ENCODE results near the gene KIAA1549.
"Not testable (repeated sequence)": the region's sequence is repeated elsewhere in the genome, so short reads cannot be mapped to it uniquely, and the experiment has no call there.

Gene KIAA1549

DNA sequence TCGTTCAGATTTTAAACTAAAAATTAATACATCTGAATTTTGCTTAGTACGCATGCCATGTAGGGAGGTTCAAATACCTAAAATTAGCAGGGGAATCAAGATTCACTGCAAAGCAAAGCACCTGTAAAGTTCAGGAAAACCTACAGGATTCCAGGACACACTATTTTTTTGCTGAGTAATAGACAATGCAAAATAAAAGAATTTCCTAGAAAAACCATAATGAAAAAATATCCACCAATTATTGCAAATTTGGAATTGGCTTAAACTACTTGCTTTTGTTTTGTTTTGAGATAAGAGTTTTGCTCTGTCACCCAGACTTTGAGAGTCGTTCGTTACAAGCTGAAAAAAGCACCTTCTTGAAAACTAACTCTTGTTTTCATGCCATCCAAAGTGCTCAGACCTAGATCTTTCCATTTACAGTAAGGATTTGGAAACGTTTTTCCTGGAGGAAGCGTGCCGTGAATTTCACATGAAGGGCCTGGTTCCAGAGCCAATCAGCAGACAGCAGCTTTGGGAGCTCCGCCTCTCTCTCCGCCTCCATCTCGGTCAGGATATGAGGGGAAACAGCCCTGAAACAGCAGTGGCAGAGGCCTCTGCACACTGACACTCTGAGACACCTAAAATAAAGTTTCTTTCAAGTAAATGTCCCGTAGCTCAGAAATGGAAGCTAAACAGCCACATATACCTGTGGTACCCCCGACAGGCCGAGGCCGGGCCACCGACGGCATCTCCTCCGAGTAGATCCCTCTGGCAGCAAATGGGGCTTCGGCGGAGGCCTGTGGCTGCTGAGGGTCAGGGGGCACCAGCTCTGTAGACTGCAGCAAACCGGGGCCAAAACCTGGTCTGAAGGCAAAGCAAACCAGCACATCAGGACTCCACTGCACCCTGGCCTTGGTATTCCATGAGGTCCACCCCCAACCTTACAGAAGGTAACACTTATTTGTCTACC is 137.3 kb downstream of the KIAA1549 start:
- DNase-seq, result no peak

DNA sequence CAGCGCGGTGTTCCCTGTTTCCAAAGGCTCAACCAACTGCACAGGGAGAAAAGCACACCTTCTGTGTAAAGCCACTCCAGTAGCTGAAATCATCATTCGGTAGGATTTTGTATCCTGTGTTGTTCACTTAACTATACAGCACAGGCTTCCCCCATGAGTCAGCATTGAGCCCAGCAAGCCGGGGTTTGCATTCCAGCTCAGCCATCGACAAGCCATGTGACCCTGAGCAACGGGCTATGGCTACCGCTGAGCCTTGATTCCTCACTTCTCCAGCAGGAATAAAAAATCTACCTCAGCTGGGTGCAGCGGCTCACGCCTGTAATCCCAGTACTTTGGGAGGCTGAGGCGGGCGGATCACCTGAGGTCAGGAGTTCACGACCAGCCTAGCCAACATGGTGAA is 139.1 kb downstream of the KIAA1549 start:
- DNase-seq, result peak; percentile 70

DNA sequence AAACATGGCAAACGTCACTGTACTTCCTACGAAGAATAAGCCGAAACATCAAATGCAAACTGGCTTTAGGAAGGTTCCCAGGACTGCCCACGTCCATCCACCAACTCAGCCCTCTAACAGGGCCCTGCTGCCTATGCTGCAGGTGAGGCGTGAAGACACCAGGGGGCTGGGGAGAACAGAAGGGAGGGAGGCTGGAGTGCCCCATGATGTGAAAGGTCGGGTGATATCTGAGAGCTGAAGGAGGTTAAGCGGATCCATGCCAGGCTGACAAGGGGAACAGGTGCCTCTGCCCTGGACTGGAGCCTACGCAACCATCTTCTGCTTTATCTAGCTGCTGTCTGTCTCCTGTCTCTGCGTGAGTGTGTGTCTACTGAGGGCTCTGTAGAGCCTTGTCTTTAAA is 143.0 kb downstream of the KIAA1549 start:
- no peak for DNase-seq

DNA sequence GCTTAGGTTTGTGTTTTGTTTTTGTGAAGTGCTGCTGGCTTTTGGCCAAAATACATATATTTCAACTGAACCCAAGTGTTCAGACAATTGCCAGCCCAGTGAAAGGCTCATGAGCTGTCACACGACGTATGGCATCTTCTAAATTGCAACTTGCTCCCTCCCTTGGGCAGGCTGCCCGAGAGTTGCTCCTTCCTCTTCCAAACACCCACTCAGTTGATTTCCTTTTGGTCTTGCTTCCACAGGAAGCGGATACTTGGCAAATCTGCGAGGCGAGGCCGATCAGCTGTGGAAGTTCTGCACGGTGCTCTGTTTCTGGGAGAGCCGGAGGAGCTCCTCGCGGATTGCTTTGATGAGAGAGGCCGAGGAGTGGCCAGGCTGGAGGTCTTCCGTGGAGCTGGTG is 143.6 kb downstream of the KIAA1549 start:
- DNase-seq, result no peak

DNA sequence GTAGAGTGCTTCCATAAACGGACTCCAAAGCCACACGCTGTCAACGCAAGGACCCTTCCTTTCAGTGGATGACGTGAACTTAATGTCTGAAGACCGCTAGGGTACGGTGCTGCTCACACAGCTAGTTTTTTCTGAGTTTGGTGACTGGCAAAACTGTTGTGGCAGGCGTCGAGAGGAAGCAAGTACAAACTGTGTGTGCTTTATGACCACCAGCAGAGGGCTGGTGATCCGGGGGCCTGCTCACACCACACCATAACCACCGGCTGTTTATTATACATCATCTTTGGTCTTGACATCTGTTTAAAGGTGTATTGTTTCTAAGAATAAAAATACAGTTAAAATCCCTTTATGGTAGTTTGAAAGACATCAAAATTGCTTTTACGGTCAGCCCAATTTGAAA is 146.1 kb downstream of the KIAA1549 start:
- DNase-seq, result no peak

DNA sequence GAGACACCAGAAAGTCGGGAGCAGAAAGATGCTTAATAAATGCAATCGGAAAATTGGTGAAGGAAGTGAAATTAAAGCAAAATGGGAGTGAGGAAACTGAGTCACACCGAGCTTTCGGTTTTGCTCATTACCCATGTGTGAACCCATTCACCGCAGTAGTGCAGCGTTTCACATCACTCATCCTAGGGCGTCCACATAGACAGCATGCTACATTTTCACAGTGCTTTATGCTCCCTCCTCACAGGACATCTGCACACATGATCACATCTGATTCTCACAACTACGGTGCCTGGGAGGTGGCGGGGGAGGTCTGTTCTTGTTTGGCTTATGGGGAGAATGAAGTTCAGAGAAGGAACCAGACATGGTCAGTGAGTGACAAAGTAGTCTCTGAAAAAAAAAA is 146.6 kb downstream of the KIAA1549 start:
- no peak for DNase-seq

DNA sequence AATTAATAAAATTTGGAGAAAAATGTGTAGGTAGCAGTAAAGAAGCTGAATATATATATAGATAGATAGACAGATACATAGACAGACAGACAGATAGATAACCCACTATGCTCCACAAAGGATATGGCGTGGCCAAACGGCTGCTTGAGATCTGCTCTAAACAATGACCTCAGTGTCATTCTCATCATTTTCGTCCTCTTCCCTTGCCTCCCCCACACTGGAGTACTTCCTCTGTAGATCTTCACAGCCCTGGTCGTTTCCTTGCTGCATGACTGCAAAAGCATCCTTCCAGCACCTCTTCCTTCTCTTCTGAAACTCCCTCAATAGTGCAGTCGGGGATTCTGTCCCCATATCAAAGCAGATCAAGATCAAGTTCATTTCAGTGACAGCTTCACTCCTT is 147.6 kb downstream of the KIAA1549 start:
- no peak for DNase-seq

DNA sequence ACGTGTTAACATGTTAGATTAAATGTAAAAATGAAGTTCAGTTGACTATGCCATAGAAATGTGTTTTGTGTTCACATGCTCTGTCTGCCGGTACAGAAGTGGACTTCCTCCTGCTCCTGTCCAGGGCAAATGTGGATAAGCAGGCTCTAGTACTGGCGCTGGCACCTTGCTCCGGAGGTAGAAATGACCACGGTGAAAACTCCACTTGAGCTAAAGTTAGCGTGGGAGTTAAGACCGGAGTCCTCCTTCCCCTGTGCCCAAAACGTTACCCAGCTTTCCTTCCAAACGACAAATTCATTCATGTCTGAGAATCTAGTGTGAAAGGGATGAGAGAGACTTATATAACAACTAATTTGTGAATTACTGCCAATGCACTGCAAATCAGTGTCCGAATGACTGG is 148.2 kb downstream of the KIAA1549 start:
- no peak for DNase-seq

DNA sequence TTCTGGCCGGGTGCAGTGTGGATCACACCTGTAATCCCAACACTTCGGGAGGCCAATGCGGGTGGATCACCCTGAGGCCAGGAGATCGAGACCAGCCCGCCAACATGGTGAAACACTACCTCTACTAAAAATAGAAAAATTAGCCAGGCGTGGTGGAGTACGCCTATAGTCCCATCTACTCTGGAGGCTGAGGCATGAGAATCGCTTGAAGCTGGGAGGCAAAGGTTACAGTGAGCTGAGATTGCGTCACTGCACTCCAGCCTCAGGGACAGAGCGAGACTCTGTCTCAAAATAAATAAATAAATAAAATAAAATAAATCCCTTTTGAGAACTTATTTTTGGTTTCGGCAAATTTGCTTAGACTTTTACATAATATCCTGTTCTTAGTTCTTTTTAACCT is 151.9 kb downstream of the KIAA1549 start:
- DNase-seq, result no peak

DNA sequence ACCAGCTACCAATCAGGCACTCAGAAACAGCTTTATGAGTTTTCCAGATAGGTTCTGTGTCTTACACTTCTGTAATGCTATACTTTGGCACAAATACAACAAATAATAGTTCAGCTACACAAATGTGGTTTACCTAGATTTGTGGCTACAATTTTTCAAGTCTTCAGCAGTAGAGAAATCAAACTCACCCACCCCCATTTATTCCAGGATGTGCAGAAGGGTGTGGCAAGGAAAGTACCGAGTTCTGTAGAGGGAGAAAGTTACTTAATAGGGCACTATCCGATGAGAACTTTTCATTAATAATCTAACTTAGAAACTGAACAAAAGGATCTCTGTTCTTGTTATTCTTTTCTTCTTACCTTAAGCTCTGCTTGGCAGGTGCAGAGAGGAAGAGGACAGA is 152.9 kb downstream of the KIAA1549 start:
- DNase-seq, result no peak

DNA sequence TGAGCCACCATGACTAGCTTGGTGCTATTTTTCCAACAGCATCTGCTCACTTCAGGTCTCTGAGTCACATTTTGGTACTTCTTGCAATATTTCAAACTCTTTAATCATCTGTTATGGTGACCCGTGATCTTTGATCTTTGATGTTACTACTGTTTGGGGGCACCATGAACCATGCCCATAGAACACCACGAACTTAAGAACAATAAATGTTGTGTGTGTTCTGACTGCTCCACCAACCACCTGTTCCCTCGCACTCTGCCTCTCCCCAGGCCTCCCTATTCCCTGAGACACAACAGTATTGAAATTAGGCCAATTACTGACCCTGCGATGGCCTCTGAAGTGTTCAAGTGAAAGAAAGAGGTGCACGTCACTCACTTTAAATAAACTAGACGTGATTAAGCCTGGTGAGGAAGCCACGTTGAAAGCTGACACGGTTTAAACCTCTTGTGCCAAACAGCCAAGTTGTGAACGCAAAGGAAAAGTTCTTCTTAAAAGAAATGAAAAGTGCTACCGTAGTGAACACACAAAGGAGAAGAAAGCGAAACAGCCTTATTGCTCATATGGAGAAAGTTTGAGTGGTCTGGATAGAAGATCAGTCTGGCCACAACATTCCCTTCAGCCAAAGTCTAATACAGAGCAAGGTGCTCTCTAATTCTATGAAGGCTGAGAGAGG is 156.0 kb downstream of the KIAA1549 start:
- DNase-seq, result no peak

DNA sequence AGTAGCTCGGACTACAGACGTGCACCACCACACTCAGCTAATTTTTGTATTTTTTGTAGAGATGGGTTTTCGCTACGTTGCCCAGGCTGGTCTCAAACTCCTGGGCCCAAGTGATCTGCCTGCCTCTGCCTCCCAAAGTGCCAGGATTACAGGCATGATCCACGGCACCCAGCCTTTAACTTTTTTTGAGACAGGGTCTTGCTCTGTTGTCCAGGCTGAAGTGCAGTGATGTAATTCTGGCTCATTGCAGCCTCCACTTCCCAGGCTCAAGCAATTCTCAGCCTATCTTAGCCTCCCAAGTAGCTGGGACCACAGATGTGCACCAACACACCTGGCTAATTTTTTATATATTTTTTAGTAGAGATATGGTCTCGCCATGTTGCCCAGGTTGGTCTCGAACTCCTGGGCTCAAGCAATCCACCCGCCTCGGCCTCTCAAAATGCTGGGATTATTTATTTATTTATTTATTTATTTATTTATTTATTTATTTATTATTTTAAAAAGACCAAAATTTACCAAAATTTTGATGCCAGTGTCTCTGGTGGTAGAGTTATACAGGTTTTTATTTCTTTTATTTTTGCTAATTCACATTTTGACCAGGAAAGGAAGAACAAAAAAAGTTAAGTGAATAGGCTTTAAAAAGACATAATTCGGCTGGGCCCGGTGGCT is 158.2 kb downstream of the KIAA1549 start:
- DNase-seq, result no peak

DNA sequence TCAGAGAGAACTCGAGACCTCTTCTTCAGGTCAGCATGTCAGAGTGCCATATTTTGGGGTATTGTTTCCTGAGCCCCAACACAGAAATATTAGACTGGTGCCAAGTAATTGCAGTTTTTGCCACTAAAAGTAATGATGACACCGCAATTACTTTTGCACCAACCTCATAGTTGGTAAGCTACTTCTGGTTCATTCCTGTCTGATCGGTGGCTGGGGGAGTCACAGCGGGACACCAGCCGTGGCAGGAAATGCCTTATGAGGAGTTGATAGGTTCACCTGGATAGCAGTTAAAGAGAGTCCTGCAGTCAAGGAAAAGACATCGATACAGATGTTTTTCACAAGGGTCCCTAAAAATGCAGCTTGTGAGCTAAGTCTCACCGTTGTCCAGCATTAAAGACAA is 159.3 kb downstream of the KIAA1549 start:
- no peak for DNase-seq

DNA sequence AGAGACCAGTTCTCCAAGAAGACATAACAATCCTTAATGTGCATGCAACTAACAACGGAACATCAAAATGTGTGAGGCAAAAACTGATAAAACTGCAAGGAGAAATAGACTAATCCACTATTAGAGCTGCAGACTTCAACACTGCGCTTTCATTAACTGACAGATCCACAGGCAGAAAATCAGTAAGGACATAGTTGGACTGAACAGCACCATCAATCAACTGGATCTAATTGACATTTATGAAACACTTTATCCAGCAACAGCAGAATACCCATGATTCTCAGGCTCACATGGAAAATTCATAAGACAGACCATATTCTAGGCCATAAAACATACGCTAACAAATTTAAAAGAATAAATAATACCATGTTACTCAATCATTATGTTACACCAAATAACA is 161.6 kb downstream of the KIAA1549 start:
- no peak for DNase-seq

DNA sequence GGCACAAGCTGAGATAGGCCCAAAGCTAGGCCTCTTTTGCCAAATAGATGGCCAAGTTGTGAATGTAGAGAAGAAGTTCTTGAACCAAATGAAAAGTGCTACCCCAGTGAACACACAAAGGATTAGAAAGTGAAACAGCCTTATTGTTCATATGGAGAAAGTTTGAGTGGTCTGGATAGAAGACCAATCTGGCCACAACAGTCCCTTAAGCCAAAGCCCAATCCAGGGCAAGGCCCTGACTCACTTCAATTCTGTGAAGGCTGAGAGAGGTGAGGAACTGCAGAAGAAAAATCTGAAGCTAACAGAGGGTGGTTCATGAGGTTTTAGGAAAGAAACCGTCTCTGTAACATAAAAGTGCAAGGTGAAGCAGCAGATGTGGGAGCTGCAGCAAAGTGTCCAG is 164.5 kb downstream of the KIAA1549 start:
- no peak for DNase-seq

DNA sequence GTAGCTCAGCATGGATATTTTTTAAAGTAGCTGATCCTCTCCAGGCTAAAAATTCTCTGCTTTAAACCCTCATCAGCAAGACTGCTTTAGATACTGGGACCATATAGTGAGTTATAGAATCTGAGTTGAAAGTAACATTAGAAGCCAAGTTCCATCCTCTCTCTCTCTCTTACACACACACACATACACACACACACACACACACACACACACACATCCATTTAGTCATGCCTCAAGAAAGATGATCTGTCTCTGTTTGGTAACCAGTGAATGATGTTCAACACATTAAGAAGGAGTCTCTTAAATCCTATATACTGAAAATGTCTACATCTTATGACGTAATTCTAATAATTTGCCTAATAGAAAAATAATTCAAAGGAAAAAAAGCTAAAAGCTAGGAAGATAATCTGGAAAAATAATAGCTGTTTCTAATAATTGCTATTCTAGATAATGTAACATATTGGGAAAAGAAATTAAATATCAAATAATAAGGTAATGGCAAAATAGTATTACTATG is 166.3 kb downstream of the KIAA1549 start:
- DNase-seq, result no peak

DNA sequence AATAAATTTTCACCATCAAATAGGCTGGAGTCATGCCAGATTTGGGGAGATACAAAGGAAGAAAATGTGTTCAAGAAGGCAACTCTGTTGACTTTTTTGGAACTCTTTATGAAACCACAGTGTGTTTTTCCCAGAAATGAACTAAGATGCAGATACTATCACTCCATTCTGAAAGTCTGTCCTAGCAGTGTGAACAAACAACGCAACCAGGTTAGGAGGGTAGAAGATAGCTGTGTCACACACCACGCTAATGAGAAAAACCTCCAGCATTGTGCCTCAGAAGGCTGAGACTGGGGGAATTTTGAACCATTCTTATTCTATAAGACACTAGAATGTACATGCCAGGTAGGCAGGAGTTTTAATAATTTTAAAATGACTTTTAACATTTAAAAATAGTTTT is 167.2 kb downstream of the KIAA1549 start:
- DNase-seq, result peak; percentile 28

DNA sequence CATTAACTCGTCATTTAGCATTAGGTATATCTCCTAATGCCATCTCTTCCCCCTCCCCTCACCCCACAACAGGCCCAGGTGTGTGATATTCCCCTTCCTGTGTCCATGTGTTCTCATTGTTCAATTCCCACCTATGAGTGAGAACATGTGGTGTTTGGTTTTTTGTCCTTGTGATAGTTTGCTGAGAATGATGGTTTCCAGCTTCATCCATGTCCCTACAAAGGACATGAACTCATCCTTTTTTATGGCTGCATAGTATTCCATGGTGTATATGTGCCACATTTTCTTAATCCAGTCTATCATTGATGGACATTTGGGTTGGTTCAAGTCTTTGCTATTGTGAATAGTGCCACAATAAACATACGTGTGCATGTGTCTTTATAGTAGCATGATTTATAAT is 169.9 kb downstream of the KIAA1549 start:
- not testable (repeated sequence) for DNase-seq

DNA sequence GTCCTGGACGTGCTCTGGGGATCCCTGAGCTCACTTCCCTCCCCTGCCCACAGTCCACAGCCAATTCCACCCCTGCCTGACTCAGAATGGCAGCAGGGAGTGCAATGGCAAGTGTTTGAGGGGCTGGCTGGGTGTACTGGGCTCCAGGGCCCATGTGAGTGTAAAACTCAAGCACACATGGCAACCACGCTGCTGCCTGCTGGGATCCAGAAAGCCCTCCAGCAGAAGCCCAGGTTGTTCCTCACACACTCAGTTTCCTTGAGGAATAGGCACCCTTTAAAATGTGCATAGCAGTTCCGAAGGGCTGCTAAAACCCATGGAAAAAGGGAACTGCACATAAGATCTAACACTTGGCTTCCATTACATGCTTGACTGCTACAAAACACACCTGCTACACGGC is 171.8 kb downstream of the KIAA1549 start:
- no peak for DNase-seq

DNA sequence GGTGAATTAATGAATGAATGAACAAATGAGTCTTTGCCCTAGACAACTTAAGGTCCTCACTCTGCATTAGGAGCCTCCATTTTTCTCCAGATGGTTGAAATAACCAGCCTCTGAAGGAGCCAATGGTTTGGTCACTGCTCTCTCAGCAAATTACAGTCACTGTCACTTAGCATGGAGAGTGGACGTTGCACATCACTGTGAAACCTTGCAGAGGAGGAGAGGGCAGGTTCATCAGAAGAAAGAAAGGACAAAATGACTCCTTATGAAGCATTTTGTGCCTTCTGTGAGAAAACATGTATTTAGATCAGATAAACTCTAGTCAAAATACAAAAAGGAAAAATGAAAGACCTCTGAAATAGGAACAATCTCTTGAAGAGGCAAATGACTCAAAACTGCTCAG is 176.6 kb downstream of the KIAA1549 start:
- no peak for DNase-seq

DNA sequence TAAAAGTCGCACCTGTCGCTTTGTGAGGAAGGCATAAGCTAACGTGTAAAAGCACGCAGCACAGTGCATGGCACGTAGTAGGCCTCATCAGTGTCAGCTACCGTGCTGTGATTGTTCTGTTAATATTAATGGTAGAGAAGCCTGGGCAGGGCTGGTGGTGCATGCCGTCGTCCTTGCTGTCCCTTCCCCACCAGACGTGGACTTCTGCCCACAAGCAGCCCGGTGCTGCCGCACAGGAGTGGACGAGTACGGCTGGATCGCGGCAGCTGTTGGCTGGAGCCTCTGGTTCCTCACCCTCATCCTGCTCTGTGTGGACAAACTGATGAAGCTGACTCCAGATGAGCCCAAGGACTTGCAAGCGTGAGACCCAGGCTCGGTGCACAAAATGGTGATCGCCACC is 178.5 kb downstream of the KIAA1549 start:
- DNase-seq, result no peak

DNA sequence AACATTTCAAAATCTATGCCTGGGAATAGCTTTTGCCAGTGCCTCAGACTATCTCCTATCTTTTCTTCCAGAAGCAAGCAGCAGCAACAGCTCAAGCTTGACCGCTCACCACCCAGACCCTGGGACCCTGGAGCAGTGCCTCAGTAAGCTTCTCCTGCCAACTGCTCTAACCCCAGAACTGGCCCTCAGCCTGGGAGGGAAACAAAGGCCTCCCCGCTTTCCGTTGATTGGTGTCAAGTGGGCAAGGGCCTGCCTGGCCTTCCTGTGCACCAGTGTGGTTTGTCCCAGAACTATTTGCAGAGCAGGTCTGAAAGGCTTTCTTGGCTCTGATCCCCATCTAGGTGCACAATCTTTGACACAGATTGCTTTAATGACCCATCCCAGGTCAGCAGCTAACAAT is 179.9 kb downstream of the KIAA1549 start:
- DNase-seq, result no peak

DNA sequence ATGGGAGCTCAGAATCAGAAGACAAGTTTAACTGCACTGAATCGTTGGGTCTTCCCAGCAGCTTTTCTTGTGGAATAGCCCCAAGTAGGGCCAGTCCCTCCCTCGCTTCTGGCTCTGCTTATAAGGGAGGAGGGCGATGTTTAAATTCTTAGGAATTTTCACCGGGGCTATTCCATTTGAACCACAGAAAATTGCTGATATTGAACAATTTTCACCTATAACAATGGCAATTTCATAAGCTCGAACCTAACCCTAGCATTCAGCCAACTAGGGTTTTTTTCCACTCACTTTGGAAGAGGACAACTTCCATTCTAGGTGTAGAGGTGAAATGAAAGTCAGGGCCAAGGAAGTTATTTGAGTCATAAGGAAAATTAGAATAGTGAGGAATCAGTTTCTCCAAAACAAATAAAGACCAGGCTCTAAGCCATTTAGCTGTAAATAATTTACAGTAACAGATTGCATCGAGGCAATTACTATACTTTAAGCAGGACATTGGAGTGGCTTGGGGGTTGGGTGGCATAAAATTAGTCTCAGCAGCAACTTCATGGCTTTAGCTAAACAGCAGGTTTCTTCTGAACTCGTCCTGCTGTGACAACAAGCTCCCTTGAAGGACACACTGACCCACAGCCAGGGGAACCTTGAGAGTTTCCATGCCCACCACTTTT is 181.7 kb downstream of the KIAA1549 start:
- no peak for DNase-seq

All from hematopoietic multipotent progenitor cell treated with erythropoietin and hydrocortisone succinate and interleukin-3 and kit ligand, for 4 days (in vitro differentiated cells).